Measurements from ENCODE around the gene MAF.

Gene MAF

GRCh38 chr16:79593074-79593531 lies 7.4 kb downstream of the MAF start:
- no peak for TF ChIP-seq CTCF (IDR thresholded peaks at IDR 0.05; ENCODE audit: low read length)
- no peak for TF ChIP-seq EZH2 (optimal IDR thresholded peaks at IDR 0.05; ENCODE audit: low read depth, low read length)
- TF ChIP-seq EZH2phosphoT487 (IDR thresholded peaks at IDR 0.05; ENCODE audit: low read length), result no peak
- Histone ChIP-seq H2AFZ (ENCODE audit: low read length) (no peak overlapping the region), H3K9me3 (replicated peaks; ENCODE audit: insufficient read depth, low read length) (no peaks in the 10 kb centered on the region), H3F3A (ENCODE audit: insufficient read depth, low read length) (peaks cover 57% of the 10 kb centered on the region), H3K4me2 (ENCODE audit: low read depth, low read length) (no peak overlapping the region), H3K27ac (ENCODE audit: low read length) (no peak overlapping the region), H3K4me3 (ENCODE audit: low read length) (no peak overlapping the region), H3K36me3 (replicated peaks; ENCODE audit: insufficient read depth, low read length) (0 out of 2 replicates have a peak, but pooled peaks cover 7% of the 10 kb centered on the region), H3K27me3 (replicated peaks; ENCODE audit: insufficient read depth, low read length) (no peaks in the 10 kb centered on the region), H3K9ac (ENCODE audit: low read length) (no peak overlapping the region), H3K79me2 (ENCODE audit: low read length) (peaks cover 28% of the 10 kb centered on the region), H3K9me2 (replicated peaks; ENCODE audit: insufficient read depth, low read length) (no peaks in the 10 kb centered on the region), H3K4me1 (ENCODE audit: low read length) (no peaks in the 10 kb centered on the region), H4K20me1 (ENCODE audit: insufficient read depth, low read length) (0 out of 2 replicates have a peak, but pooled peaks cover 3% of the 10 kb centered on the region)
- DNase-seq, result no peak

DNA sequence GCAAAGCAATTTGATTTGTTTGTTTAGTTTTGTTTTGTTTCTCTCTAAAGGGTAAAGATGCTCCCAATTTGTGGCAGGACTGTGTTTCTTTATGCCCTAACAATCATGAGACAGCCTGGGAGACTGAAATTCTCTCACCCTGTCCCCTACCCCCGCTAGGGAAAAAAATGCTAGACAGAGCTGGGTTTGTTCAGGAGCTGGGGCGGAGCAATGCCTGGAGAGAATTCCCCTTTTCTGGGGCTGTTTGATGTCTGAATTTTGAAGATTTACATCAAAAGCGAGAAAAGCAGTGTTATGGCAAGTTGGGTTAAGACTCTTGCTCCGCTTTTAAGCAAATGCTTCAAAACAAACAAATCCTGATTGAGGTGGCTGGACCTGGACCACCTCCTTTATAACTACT lies 8.4 kb downstream of the MAF start:
- Histone ChIP-seq H3K9ac (ENCODE audit: low read length) (no peak overlapping the region), H3K79me2 (ENCODE audit: low read length) (peaks cover 18% of the 10 kb centered on the region)

DNA sequence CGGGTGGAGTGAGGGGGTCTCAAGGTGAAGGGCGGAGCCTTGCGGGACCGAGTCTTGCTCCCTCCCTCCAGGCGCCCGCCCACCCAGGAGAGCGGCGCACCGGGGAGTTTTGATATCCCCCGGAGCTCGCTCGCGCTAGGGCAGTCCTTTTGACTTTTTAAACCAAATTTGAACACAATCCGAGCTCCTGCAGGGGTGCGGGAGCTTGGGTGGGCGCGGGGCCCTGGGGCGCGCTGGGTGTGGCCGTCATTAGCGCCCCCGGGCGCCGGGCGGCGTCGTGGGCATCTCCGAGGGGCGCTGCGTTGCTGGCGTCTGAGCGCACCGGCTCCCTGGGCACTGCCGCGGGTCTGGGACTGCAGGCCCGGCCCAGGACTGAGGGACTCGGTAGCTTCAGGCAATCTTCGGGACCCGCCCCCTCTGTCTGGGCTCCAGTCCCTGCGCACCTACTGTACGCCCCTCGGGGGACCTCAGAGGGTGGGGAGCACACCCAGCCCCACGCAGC lies 10.9 kb downstream of the MAF start:
- Histone ChIP-seq H3K4me3 (ENCODE audit: low read length) (no peak overlapping the region), H3K9me3 (replicated peaks; ENCODE audit: insufficient read depth, low read length) (no peaks in the 10 kb centered on the region)

More for the DNA sequence above, 8.4 kb downstream of the MAF start:
- Histone ChIP-seq H3K9me2 (replicated peaks; ENCODE audit: insufficient read depth, low read length) (no peaks in the 10 kb centered on the region), H3K27ac (ENCODE audit: low read length) (no peak overlapping the region), H3K27me3 (replicated peaks; ENCODE audit: insufficient read depth, low read length) (no peaks in the 10 kb centered on the region), H4K20me1 (ENCODE audit: insufficient read depth, low read length) (no peaks in the 10 kb centered on the region), H3K4me3 (ENCODE audit: low read length) (no peak overlapping the region), H3K9me3 (replicated peaks; ENCODE audit: insufficient read depth, low read length) (no peaks in the 10 kb centered on the region), H3K4me1 (ENCODE audit: low read length) (no peaks in the 10 kb centered on the region), H3K36me3 (replicated peaks; ENCODE audit: insufficient read depth, low read length) (0 out of 2 replicates have a peak, but pooled peaks cover 4% of the 10 kb centered on the region), H2AFZ (ENCODE audit: low read length) (no peak overlapping the region), H3F3A (ENCODE audit: insufficient read depth, low read length) (peaks cover 48% of the 10 kb centered on the region), H3K4me2 (ENCODE audit: low read depth, low read length) (no peak overlapping the region)
- TF ChIP-seq EZH2phosphoT487 (IDR thresholded peaks at IDR 0.05; ENCODE audit: low read length) (no peak), CTCF (IDR thresholded peaks at IDR 0.05; ENCODE audit: low read length) (no peak), EZH2 (optimal IDR thresholded peaks at IDR 0.05; ENCODE audit: low read depth, low read length) (no peak)
- DNase-seq, result no peak

More for the DNA sequence above, 10.9 kb downstream of the MAF start:
- Histone ChIP-seq H3K9me2 (replicated peaks; ENCODE audit: insufficient read depth, low read length) (no peaks in the 10 kb centered on the region), H3K79me2 (ENCODE audit: low read length) (no peaks in the 10 kb centered on the region), H4K20me1 (ENCODE audit: insufficient read depth, low read length) (no peaks in the 10 kb centered on the region), H3K4me2 (ENCODE audit: low read depth, low read length) (no peak overlapping the region), H3F3A (ENCODE audit: insufficient read depth, low read length) (peaks cover 24% of the 10 kb centered on the region), H3K27me3 (replicated peaks; ENCODE audit: insufficient read depth, low read length) (no peaks in the 10 kb centered on the region), H3K36me3 (replicated peaks; ENCODE audit: insufficient read depth, low read length) (no peaks in the 10 kb centered on the region), H2AFZ (ENCODE audit: low read length) (no peak overlapping the region), H3K4me1 (ENCODE audit: low read length) (no peaks in the 10 kb centered on the region), H3K9ac (ENCODE audit: low read length) (no peak overlapping the region), H3K27ac (ENCODE audit: low read length) (no peak overlapping the region)
- no peak for TF ChIP-seq CTCF (IDR thresholded peaks at IDR 0.05; ENCODE audit: low read length)
- DNase-seq, result no peak
